Upper lobe of left lung (tissue), 4 donors: ENCODE data around the gene SFSWAP.
"Not testable (repeated sequence)": the region's sequence is repeated elsewhere in the genome, so short reads cannot be mapped to it uniquely, and the experiment has no call there.

Experiments
- CTCF ChIP-seq, 6 experiments: fragments of 450-650 bp in 4 of 6; fragments of 200-600 bp in 2 of 6; sonication (generic) in 2 of 6; IDR thresholded peaks; one replicate each; pipeline ENCODE4 v1.5.1; 2016 to 2019; ENCODE audit warnings: antibody characterized with exemption in 6 of 6
- EP300 ChIP-seq, 4 donors: sonication (generic); formaldehyde crosslinking; IDR thresholded peaks; one replicate each; pipeline ENCODE4 v1.5.1; 2017; ENCODE audit warnings: antibody characterized with exemption in 4 of 4, control low read depth in 2 of 4

GRCh38 chr12:131744675-131745074, 33.8 kb downstream of the SFSWAP start:
- not testable (repeated sequence) for TF ChIP-seq CTCF, EP300 (IDR thresholded peaks at IDR 0.05)
